ENCODE results near the gene CPXM1.

CPXM1 gene

GRCh38 chr20:2799271-2799670 is 1.2 kb downstream of the CPXM1 start:
- Histone ChIP-seq H3K9me3 (ENCODE audit: low read depth, low read length) (no peaks in the 10 kb centered on the region), H3K27ac (no peak overlapping the region), H3K4me3 (peak overlapping the region; percentile 84), H3K36me3 (ENCODE audit: insufficient read depth, low read length) (peaks cover 8% of the 10 kb centered on the region; the same call in 1 of the 2 replicates), H3K9ac (ENCODE audit: insufficient read length) (peak overlapping the region; percentile 42)
- TF ChIP-seq FOXP2 (optimal IDR thresholded peaks at IDR 0.05; ENCODE audit: control extremely low read depth, extremely low read length, insufficient read depth) (no peak), EZH2 (IDR thresholded peaks at IDR 0.05) (no peak), POLR2AphosphoS5 (IDR thresholded peaks at IDR 0.05; ENCODE audit: borderline replicate concordance, low read depth, low read length) (no peak)
- DNase-seq (ENCODE audit: low read depth, low spot score) = no peak

- TF ChIP-seq POLR2AphosphoS5 (IDR thresholded peaks at IDR 0.05; ENCODE audit: borderline replicate concordance, low read depth, low read length) = no peak
- TF ChIP-seq EZH2 (IDR thresholded peaks at IDR 0.05) = no peak
- no peaks in the 10 kb centered on the region for H3K9me3 ChIP-seq (ENCODE audit: low read depth, low read length)
- H3K4me3 ChIP-seq = peak overlapping the region; percentile 84
- peaks cover 8% of the 10 kb centered on the region; the same call in 1 of the 2 replicates for H3K36me3 ChIP-seq (ENCODE audit: insufficient read depth, low read length)
- no peak for DNase-seq (ENCODE audit: low read depth, low spot score)
- H3K27ac ChIP-seq = no peak overlapping the region
- no peak overlapping the region for H3K9ac ChIP-seq (ENCODE audit: insufficient read length)
Observed at GRCh38 chr20:2798814-2799213, 1.6 kb downstream of the CPXM1 start.

GRCh38 chr20:2798095-2798805 is 2.2 kb downstream of the CPXM1 start:
- peaks cover 8% of the 10 kb centered on the region; the same call in 1 of the 2 replicates for H3K36me3 ChIP-seq (ENCODE audit: insufficient read depth, low read length)
- H3K27ac ChIP-seq = no peak overlapping the region
- H3K9ac ChIP-seq (ENCODE audit: insufficient read length) = no peak overlapping the region
- no peak for TF ChIP-seq EZH2 (IDR thresholded peaks at IDR 0.05)
- TF ChIP-seq FOXP2 (optimal IDR thresholded peaks at IDR 0.05; ENCODE audit: control extremely low read depth, extremely low read length, insufficient read depth) = no peak
- TF ChIP-seq POLR2AphosphoS5 (IDR thresholded peaks at IDR 0.05; ENCODE audit: borderline replicate concordance, low read depth, low read length) = no peak
- no peak overlapping the region for H3K4me3 ChIP-seq
- H3K9me3 ChIP-seq (ENCODE audit: low read depth, low read length) = no peaks in the 10 kb centered on the region
- DNase-seq (ENCODE audit: low read depth, low spot score) = no peak

GRCh38 chr20:2797136-2797983 is 3.1 kb downstream of the CPXM1 start:
- H3K9me3 ChIP-seq (ENCODE audit: low read depth, low read length) = no peaks in the 10 kb centered on the region
- peaks cover 8% of the 10 kb centered on the region; the same call in 1 of the 2 replicates for H3K36me3 ChIP-seq (ENCODE audit: insufficient read depth, low read length)
- TF ChIP-seq FOXP2 (optimal IDR thresholded peaks at IDR 0.05; ENCODE audit: control extremely low read depth, extremely low read length, insufficient read depth) (no peak), EZH2 (IDR thresholded peaks at IDR 0.05) (no peak), POLR2AphosphoS5 (IDR thresholded peaks at IDR 0.05; ENCODE audit: borderline replicate concordance, low read depth, low read length) (no peak)
- H3K27ac ChIP-seq = no peak overlapping the region
- no peak overlapping the region for H3K9ac ChIP-seq (ENCODE audit: insufficient read length)
- no peak for DNase-seq (ENCODE audit: low read depth, low spot score)
- H3K4me3 ChIP-seq = no peak overlapping the region

- Histone ChIP-seq H3K9me3 (ENCODE audit: low read depth, low read length) (no peaks in the 10 kb centered on the region), H3K27ac (no peak overlapping the region), H3K4me3 (no peak overlapping the region), H3K36me3 (ENCODE audit: insufficient read depth, low read length) (peaks cover 8% of the 10 kb centered on the region; the same call in 1 of the 2 replicates), H3K9ac (ENCODE audit: insufficient read length) (no peak overlapping the region)
- no peak for DNase-seq (ENCODE audit: low read depth, low spot score)
- TF ChIP-seq EZH2 (IDR thresholded peaks at IDR 0.05) = no peak
- no peak for TF ChIP-seq POLR2AphosphoS5 (IDR thresholded peaks at IDR 0.05; ENCODE audit: borderline replicate concordance, low read depth, low read length)
- TF ChIP-seq FOXP2 (optimal IDR thresholded peaks at IDR 0.05; ENCODE audit: control extremely low read depth, extremely low read length, insufficient read depth) = no peak
Observed at GRCh38 chr20:2796011-2796660, 4.3 kb downstream of the CPXM1 start.

- Histone ChIP-seq H3K36me3 (ENCODE audit: insufficient read depth, low read length) (peaks cover 8% of the 10 kb centered on the region; the same call in 1 of the 2 replicates), H3K4me3 (no peak overlapping the region), H3K27ac (no peak overlapping the region), H3K9me3 (ENCODE audit: low read depth, low read length) (no peaks in the 10 kb centered on the region), H3K9ac (ENCODE audit: insufficient read length) (no peak overlapping the region)
- TF ChIP-seq EZH2 (IDR thresholded peaks at IDR 0.05) (no peak), POLR2AphosphoS5 (IDR thresholded peaks at IDR 0.05; ENCODE audit: borderline replicate concordance, low read depth, low read length) (no peak), FOXP2 (optimal IDR thresholded peaks at IDR 0.05; ENCODE audit: control extremely low read depth, extremely low read length, insufficient read depth) (no peak)
- DNase-seq (ENCODE audit: low read depth, low spot score) = no peak
Observed at GRCh38 chr20:2795451-2795850, 5.0 kb downstream of the CPXM1 start.

- DNase-seq (ENCODE audit: low read depth, low spot score) = no peak
- Histone ChIP-seq H3K4me3 (no peak overlapping the region), H3K27ac (no peak overlapping the region), H3K9ac (ENCODE audit: insufficient read length) (no peak overlapping the region), H3K9me3 (ENCODE audit: low read depth, low read length) (no peaks in the 10 kb centered on the region), H3K36me3 (ENCODE audit: insufficient read depth, low read length) (peaks cover 8% of the 10 kb centered on the region; the same call in 1 of the 2 replicates)
- TF ChIP-seq POLR2AphosphoS5 (IDR thresholded peaks at IDR 0.05; ENCODE audit: borderline replicate concordance, low read depth, low read length) = no peak
- TF ChIP-seq EZH2 (IDR thresholded peaks at IDR 0.05) = no peak
- TF ChIP-seq FOXP2 (optimal IDR thresholded peaks at IDR 0.05; ENCODE audit: control extremely low read depth, extremely low read length, insufficient read depth) = no peak
Observed at GRCh38 chr20:2794866-2795447, 5.5 kb downstream of the CPXM1 start.
